Trophoblast cell (in vitro differentiated cells and primary cell): ENCODE data around the gene PIK3R6.

Experiments used
- DNase-seq, 2 donors: peaks; one replicate each; pipeline ENCODE4 v3.0.0-alpha.2; 2016
- H2AFZ ChIP-seq: 2 replicates; pipeline ENCODE4 v1.6.1; 2013; ENCODE audit warnings: low read length, moderate library complexity, mild to moderate bottlenecking; ENCODE audit not compliant: insufficient read depth, poor library complexity
- H2AK5ac ChIP-seq: 2 replicates; pipeline ENCODE4 v1.6.1; 2013; ENCODE audit warnings: mild to moderate bottlenecking, low read length
- H2BK120ac ChIP-seq: 2 replicates; pipeline ENCODE4 v1.6.1; 2013; ENCODE audit warnings: low read length, mild to moderate bottlenecking, moderate library complexity; ENCODE audit not compliant: insufficient read depth, poor library complexity
- H2BK12ac ChIP-seq: 2 replicates; pipeline ENCODE4 v1.6.1; 2013; ENCODE audit warnings: mild to moderate bottlenecking, low read length, moderate library complexity
- H2BK5ac ChIP-seq: 2 replicates; pipeline ENCODE4 v1.6.1; 2013; ENCODE audit warnings: low read length, low read depth, moderate library complexity, mild to moderate bottlenecking; ENCODE audit not compliant: poor library complexity
- H3K14ac ChIP-seq: 2 replicates; pipeline ENCODE4 v1.6.1; 2013; ENCODE audit warnings: mild to moderate bottlenecking, low read length
- H3K18ac ChIP-seq: 2 replicates; pipeline ENCODE4 v1.6.1; 2013; ENCODE audit warnings: mild to moderate bottlenecking, low read length
- H3K23ac ChIP-seq: 2 replicates; pipeline ENCODE4 v1.6.1; 2013; ENCODE audit warnings: low read length
- H3K27ac ChIP-seq: 2 replicates; pipeline ENCODE4 v1.5.1; 2013; ENCODE audit warnings: low read depth, mild to moderate bottlenecking, inconsistent platforms, low read length, moderate library complexity
- H3K27me3 ChIP-seq: 2 replicates; pipeline ENCODE4 v1.6.1; 2013; ENCODE audit warnings: inconsistent platforms, mild to moderate bottlenecking, low read length, moderate library complexity; ENCODE audit not compliant: insufficient read depth
- H3K36me3 ChIP-seq, 2 experiments: 1 replicate in 1 of 2; 2 replicates in 1 of 2; pipeline ENCODE4 v1.6.1; 2013; ENCODE audit warnings: low read length in 2 of 2, mild to moderate bottlenecking in 2 of 2, moderate library complexity in 1 of 2; ENCODE audit not compliant: insufficient read depth in 2 of 2, control insufficient read depth in 1 of 2
- H3K4ac ChIP-seq: 2 replicates; pipeline ENCODE4 v1.6.1; 2013; ENCODE audit warnings: low read depth, mild to moderate bottlenecking, low read length, moderate library complexity
- H3K4me1 ChIP-seq, 2 experiments: 1 replicate in 1 of 2; 2 replicates in 1 of 2; pipeline ENCODE4 v1.6.1; 2013; ENCODE audit warnings: low read length in 2 of 2, mild to moderate bottlenecking in 2 of 2, moderate library complexity in 1 of 2; ENCODE audit not compliant: insufficient read depth in 2 of 2, control insufficient read depth in 1 of 2
- H3K4me2 ChIP-seq: 2 replicates; pipeline ENCODE4 v1.6.1; 2013; ENCODE audit warnings: inconsistent platforms, mild to moderate bottlenecking, low read length, moderate library complexity
- H3K4me3 ChIP-seq: 2 replicates; pipeline ENCODE4 v1.5.1; 2013; ENCODE audit warnings: mild to moderate bottlenecking, low read depth, low read length, inconsistent platforms
- H3K79me1 ChIP-seq: one replicate; pipeline ENCODE4 v1.6.1; 2013; ENCODE audit warnings: low read length
- H3K79me2 ChIP-seq: 2 replicates; pipeline ENCODE4 v1.6.1; 2013; ENCODE audit warnings: low read length, mild to moderate bottlenecking; ENCODE audit not compliant: control insufficient read depth, insufficient read depth, poor library complexity
- H3K9ac ChIP-seq: 2 replicates; pipeline ENCODE4 v1.6.1; 2013; ENCODE audit warnings: mild to moderate bottlenecking, low read length
- H3K9me3 ChIP-seq: 2 replicates; pipeline ENCODE4 v1.6.1; 2013; ENCODE audit warnings: low read depth, mild to moderate bottlenecking, control low read depth, inconsistent platforms, low read length; ENCODE audit not compliant: insufficient read depth
- H4K12ac ChIP-seq: 2 replicates; pipeline ENCODE4 v1.6.1; 2013; ENCODE audit warnings: low read depth, mild to moderate bottlenecking, low read length, moderate library complexity
- H4K8ac ChIP-seq: 2 replicates; pipeline ENCODE4 v1.6.1; 2013; ENCODE audit warnings: low read depth, mild to moderate bottlenecking, low read length, moderate library complexity
- H4K91ac ChIP-seq: one replicate; pipeline ENCODE4 v1.6.1; 2013; ENCODE audit warnings: low read depth, mild to moderate bottlenecking, low read length, moderate library complexity
- WGBS: extraction: QIAGEN DNeasy Blood & Tissue Kit; methylation state at CpG from one replicate; pipeline ENCODE4 v1.1.7; 2013; ENCODE audit warnings: missing lambda C conversion rate; ENCODE audit not compliant: insufficient read length, insufficient coverage; ENCODE audit errors: extremely low coverage; 5-methylcytosine and 5-hydroxymethylcytosine counted together

Gene PIK3R6

DNA sequence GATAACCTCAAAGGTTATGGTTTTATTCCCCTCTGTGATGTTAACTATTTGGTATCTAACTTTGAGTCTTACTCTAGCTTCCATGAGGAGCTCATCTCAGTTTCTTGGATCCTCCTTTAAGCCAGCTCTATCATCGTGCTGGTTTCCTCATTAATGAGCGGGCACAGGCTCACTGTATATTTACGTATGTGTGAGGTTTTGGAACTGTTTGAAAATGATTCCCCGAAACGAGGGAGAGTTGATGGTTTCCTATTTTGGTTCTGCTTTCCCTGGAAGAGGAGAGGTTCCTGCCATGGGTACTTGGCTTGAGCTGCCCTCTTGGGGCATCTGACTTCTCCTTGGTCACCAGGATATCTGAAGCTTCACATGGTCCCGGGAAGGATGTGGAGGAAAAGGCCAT is 32.7 kb upstream of the PIK3R6 start:
- Histone ChIP-seq H2BK120ac (no peak overlapping the region), H3K79me1 (no peaks in the 10 kb centered on the region), H3K4me2 (no peak overlapping the region), H4K12ac (no peak overlapping the region), H2AFZ (no peak overlapping the region), H2BK5ac (no peak overlapping the region), H2AK5ac (no peak overlapping the region), H3K27me3 (no peaks in the 10 kb centered on the region), H3K18ac (no peak overlapping the region), H3K79me2 (no peaks in the 10 kb centered on the region), H3K9me3 (no peaks in the 10 kb centered on the region), H3K4ac (no peak overlapping the region), H3K4me1 (no peaks in the 10 kb centered on the region), H3K4me3 (no peak overlapping the region), H4K91ac (no peak overlapping the region), H4K8ac (no peak overlapping the region), H3K23ac (no peak overlapping the region), H2BK12ac (no peak overlapping the region), H3K27ac (no peak overlapping the region), H3K9ac (no peak overlapping the region), H3K36me3 (no peaks in the 10 kb centered on the region), H3K14ac (no peak overlapping the region)
- DNase-seq, result no peak
- WGBS, result no CpG with 5 or more reads among the region's 6 CpGs

DNA sequence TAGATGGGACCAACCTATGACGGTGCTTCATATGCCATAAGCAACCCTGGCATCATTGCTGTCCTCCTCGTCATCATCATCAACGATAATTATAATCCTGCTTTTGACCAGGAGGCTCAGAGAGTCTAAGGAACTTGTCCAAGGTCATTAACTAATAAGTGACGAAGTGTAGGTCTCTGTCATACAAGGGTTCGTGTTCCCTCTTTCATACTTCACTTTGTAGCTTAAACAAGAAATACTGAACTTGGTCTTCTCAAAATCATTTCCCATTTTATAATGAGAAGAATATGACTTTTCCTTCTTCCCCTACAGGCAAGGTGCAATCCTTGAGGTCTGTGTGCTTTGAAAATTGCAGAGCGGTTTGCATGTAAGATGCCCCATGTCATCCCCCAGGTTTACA is 31.2 kb upstream of the PIK3R6 start:
- H3K27ac ChIP-seq, result no peak overlapping the region
- H4K12ac ChIP-seq, result no peak overlapping the region
- no peak overlapping the region for H2BK12ac ChIP-seq
- no peak overlapping the region for H3K4me2 ChIP-seq
- no peaks in the 10 kb centered on the region for H3K27me3 ChIP-seq
- WGBS, result no CpG with 5 or more reads among the region's 6 CpGs
- no peak overlapping the region for H3K23ac ChIP-seq
- H3K18ac ChIP-seq, result no peak overlapping the region
- DNase-seq, result no peak
- no peak overlapping the region for H2BK120ac ChIP-seq
- no peak overlapping the region for H2AK5ac ChIP-seq
- H2AFZ ChIP-seq, result no peak overlapping the region
- no peak overlapping the region for H4K91ac ChIP-seq
- H3K79me2 ChIP-seq, result no peaks in the 10 kb centered on the region
- H4K8ac ChIP-seq, result no peak overlapping the region
- H3K4me1 ChIP-seq, result no peaks in the 10 kb centered on the region
- no peak overlapping the region for H3K9ac ChIP-seq
- no peak overlapping the region for H2BK5ac ChIP-seq
- H3K4ac ChIP-seq, result no peak overlapping the region
- no peak overlapping the region for H3K4me3 ChIP-seq
- no peak overlapping the region for H3K14ac ChIP-seq
- no peaks in the 10 kb centered on the region for H3K36me3 ChIP-seq
- no peaks in the 10 kb centered on the region for H3K9me3 ChIP-seq
- no peaks in the 10 kb centered on the region for H3K79me1 ChIP-seq

DNA sequence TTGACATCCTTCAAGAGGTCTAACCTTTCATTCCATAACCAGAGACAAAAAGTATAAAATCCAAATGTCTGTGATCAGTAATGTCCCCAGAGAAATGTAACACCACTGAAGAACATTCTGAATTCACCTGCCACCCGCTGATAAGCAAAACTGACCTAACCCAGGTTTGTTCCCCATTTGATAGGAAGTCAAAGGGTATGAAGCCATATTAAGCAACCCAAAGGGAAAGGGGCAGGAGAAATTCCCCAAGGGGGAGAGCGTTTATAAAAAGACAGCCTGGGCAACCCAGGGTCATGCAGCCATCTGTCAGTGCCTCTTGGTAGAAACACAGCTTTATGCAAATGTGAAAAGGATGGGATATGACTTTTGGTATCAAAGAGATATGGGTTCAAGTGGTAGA is 30.7 kb upstream of the PIK3R6 start:
- Histone ChIP-seq H2BK120ac (no peak overlapping the region), H3K27me3 (no peaks in the 10 kb centered on the region), H3K9me3 (no peaks in the 10 kb centered on the region), H3K4ac (no peak overlapping the region), H3K27ac (no peak overlapping the region), H4K12ac (no peak overlapping the region), H3K36me3 (no peaks in the 10 kb centered on the region), H3K9ac (no peak overlapping the region), H2AK5ac (no peak overlapping the region), H2AFZ (no peak overlapping the region), H3K4me1 (no peaks in the 10 kb centered on the region), H3K79me2 (no peaks in the 10 kb centered on the region), H2BK5ac (no peak overlapping the region), H3K79me1 (no peaks in the 10 kb centered on the region), H2BK12ac (no peak overlapping the region), H4K91ac (no peak overlapping the region), H4K8ac (no peak overlapping the region), H3K4me3 (no peak overlapping the region), H3K14ac (no peak overlapping the region), H3K18ac (no peak overlapping the region), H3K4me2 (no peak overlapping the region), H3K23ac (no peak overlapping the region)
- no CpG with 5 or more reads among the region's 2 CpGs for WGBS
- no peak for DNase-seq

DNA sequence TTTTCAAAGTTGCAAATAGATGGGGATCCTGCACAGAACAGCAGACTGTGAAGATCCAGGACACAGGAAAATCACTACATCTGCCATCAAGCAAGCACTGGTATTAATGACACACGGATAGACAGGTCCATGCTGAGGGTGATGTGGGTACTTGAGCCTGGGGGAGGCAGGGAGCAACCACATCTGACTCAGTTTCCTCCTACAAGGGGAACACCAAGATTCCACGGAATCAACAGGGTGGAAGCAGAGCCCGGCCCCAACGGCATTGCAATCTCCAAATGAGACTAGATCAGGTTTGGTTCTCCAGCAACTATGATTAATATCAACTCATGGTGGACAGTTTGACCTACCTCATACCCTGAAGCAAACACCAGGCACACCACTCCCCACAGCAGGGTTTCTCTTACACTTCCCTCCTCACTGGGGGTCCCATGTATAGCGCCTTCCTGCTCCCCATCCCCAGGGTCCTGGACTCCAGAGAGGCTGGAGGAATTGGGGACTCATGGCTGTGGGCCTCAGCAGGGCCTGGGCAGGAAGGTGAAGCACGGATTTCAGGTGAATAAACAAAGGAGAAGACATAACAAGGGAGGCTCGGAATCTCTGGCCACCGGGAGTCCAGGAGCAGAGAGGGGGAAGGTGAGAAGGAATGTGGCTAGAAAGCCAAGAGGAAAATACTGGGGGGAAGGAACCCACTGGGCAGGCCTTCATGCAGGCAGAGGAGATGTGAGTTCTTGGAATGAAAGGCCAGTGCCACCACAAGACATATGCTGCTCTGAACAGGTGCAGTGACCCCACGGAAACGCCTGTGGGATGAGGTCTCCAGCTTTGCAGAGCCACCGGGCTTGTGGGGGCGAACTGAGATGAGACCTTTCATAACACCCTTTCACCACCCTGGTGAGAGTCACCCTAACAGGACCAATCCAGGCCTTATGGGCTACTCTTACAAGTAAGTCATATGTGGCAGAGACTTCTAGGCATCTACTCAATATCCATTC is 29.5 kb upstream of the PIK3R6 start:
- H3K27ac ChIP-seq, result no peak overlapping the region
- H3K79me2 ChIP-seq, result no peaks in the 10 kb centered on the region
- no peak overlapping the region for H3K4ac ChIP-seq
- no peak overlapping the region for H3K18ac ChIP-seq
- no peak overlapping the region for H2BK120ac ChIP-seq
- H3K27me3 ChIP-seq, result no peaks in the 10 kb centered on the region
- H2BK5ac ChIP-seq, result no peak overlapping the region
- H3K36me3 ChIP-seq, result no peaks in the 10 kb centered on the region
- H4K12ac ChIP-seq, result no peak overlapping the region
- no peaks in the 10 kb centered on the region for H3K4me1 ChIP-seq
- no peak for DNase-seq
- H3K9ac ChIP-seq, result no peak overlapping the region
- H2AK5ac ChIP-seq, result no peak overlapping the region
- H3K4me2 ChIP-seq, result no peak overlapping the region
- H2AFZ ChIP-seq, result no peak overlapping the region
- no peaks in the 10 kb centered on the region for H3K79me1 ChIP-seq
- WGBS, result no CpG with 5 or more reads among the region's 12 CpGs
- H3K9me3 ChIP-seq, result no peaks in the 10 kb centered on the region
- no peak overlapping the region for H4K91ac ChIP-seq
- no peak overlapping the region for H3K4me3 ChIP-seq
- H3K14ac ChIP-seq, result no peak overlapping the region
- H3K23ac ChIP-seq, result no peak overlapping the region
- H2BK12ac ChIP-seq, result no peak overlapping the region
- no peak overlapping the region for H4K8ac ChIP-seq
